HG03025 (cell line): ENCODE results near the gene HACD4.

Source experiments
- ATAC-seq: cut with Tn5 transposase; IDR thresholded peaks from one replicate; pipeline ENCODE4 v1.9.1; 2021; ENCODE audit warnings: mild to moderate bottlenecking, moderate library complexity; ENCODE audit not compliant: unreplicated experiment, low FRiP score

The HACD4 gene, protein sequence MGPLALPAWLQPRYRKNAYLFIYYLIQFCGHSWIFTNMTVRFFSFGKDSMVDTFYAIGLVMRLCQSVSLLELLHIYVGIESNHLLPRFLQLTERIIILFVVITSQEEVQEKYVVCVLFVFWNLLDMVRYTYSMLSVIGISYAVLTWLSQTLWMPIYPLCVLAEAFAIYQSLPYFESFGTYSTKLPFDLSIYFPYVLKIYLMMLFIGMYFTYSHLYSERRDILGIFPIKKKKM

DNA sequence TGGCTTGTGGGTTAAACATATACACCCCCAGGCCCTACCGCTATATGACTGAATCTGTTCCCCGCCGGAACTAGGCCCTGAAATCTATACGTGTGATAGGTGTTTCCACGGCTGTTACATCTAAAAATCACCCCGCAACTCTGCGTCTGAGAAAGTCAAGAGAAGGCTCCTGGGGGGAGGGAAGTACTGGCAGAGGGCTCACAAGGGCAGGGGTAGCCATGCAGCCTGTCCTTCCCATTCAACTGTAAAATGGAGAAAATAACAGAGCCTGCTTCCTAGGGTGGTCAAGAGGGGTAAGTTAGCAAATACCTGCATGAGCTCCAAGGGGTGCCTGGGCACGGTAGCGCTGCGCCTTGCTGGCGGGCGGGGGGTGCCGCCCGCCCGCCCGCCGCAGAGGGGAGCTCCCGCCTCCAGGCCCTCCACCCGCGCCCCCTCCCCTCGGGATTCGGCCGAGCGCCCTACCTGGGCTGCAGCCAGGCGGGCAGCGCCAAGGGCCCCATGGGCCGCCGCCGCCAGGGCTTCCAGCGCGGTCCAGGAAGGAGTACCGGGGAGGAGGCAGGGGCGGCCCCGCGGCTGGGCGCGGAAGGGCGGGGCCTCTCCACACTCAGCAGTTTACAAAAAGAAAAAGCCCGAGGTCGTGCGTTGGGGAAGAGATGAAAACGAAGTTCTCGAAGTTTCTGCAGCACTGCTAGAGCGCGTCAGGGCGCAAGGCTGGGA, at the start of gene HACD4:
HACD4 (minus strand) TSS at position 550 of the 717 bp plus-strand sequence; CDS start at position 500, 50 bp downstream.
- ATAC-seq = peak; percentile 85

DNA sequence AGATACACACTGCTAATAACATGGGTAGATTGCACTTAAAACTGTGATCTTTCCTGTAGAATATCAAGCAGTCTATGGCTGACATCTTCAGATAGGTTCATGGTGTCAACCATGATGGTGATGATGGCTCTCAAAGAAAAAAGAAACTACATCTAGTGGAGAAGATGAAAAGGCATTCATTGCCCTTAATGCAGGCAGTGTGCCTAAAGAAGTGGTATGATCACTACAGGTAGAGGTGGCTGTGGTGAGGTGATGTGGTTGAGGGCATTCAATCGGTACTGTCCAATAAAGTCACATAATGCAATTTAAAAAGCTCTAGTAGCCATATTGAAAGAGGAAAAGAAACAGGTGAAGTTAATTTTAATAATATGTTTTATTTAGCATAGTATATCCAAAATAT, 49.4 kb upstream of the HACD4 start:
- ATAC-seq = no peak

DNA sequence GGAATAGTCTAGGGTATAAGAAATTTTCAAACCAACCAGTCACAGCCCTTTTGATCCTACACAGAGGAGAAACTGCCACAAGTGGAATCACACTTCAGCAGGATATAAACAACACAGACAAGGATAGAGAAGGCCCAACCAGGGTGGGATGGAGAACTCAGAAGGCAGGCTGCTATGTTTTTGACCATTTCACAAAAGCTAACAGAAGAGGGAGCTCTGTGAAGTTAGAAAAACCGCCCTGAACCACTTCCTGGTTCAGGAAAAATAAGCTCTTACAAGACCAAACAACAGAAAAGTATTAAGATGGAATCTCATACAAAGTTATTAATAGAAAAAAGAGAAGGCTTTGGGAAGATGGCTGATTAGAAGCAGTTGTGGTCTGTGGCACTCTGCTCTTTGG, 47.3 kb upstream of the HACD4 start:
- ATAC-seq = no peak

DNA sequence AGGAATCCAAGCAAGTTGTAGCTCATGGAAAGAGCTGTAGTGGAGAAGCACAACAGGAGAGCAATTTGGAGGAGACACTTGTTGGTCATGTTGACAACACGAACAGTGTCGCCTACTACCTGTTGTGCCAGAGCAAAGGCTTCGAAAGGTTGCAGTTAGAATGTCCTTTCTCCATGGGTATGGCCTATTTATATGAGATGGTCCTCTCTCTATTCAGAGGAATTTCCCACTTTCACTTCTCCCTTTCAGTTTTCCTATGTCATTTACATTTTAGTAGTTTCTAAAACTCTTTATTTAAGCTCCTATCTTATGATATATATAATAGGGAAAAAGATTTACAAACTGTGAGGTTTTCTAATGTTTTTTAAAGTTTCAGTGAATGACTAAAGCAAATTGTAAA, 46.3 kb upstream of the HACD4 start, which contains the start of gene IFNB1:
IFNB1 (minus strand) TSS at position 162 of the 400 bp plus-strand sequence; CDS start at position 89, 73 bp downstream.
- no peak for ATAC-seq

DNA sequence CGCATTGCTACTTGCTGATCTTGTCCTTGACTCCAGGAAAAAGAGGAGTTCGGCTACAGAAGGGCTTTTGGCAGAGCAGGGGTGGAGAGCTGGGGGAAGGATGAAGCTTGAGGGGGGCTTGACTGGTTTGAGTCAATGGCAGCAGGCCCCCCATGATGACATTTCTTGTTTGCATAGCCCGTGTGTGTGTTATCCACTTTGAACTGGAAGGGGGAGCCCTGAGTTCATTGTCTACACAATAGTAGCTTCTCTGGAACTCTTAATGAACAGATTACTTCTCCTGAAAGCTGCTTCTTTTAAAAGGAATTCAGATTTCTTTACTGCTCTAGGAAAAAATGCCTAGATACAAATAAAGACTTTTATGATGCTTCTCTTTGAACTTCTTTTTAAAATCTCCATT, 44.0 kb upstream of the HACD4 start:
- no peak for ATAC-seq

DNA sequence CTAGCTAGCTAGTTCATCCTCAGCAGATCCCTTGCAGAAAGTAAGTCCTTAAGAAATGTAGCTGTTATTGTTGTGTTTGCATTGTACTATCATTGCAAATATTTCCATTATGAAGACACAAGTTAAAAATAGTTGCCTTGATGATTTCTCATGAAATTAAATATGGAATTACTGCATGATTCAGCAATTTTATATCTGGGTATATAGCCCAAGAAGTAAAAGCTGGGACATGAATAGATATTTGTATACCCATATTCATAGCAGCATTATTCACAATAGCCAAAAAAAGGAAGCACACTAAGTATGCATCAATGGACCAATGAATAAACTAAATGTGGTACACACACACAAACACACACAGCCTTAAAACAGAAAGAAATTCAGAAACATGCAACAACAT, 39.5 kb upstream of the HACD4 start:
- ATAC-seq = no peak

DNA sequence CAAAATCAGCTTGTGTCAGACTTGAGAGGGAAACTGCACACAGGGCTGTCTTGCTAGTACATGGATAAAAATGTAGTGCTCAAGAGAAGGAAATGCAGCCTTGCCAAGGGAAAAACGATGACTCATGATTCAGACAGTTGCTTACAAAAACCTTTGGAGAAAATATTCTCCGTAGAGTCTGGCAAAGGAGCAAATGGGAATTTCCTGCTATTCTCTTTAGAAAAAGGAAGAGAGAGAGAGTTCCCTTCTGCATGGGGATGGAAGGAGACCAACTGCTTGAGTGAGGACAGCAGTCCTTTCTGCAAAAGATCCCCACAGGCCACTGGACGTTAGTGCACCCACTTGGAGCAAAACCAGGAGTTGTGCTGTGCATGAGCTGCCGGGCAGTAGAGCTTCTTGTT, 38.7 kb upstream of the HACD4 start:
- ATAC-seq = no peak

DNA sequence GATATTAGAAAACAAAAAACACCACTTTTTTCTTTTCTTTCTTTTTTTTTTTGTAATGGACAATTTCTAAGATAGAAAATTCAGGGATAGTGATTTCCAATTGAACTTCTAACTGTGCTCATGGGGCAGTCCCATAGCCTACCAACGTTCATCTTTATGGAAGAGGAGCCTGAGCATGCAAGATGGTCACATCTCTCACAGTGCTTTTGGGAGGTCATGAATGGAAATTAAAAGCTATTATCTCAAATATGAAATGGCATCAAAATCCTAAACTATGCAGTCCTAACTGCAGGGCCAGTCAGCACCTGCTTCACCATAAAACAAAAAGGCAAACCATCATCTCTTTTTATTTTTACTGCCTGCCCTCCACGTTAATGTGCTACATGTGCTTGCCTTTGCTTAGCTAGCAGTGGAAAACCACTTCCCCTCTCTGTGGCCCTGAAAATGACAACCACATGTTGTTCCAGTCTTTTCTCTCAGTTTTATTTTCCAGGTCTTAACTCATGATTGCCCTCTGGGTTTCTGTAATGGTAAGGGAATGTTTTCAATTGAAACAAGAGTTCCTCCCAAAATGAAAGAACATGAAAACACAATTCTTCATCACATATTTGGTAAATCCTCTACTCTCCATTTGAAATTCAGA, 29.6 kb upstream of the HACD4 start:
- ATAC-seq = no peak

DNA sequence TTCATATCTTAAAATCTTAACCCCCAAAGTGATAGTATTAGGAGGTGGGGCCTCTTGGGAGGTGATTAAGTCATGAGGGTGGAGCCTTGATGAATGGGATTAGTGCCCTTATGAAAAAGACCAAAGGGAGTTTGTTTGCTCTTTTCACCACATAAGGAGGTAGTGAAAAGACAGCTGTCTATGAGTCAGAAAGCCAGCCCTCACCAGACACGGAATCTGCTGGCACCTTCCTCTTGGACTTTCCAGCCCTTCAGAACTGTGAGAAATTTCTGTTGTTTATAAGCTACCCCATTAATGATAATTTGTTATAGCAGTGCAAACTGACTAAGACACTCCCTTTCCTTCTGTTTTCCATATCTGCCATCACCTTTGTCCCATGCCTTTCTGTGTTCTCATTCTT, 25.5 kb upstream of the HACD4 start:
- ATAC-seq = no peak

DNA sequence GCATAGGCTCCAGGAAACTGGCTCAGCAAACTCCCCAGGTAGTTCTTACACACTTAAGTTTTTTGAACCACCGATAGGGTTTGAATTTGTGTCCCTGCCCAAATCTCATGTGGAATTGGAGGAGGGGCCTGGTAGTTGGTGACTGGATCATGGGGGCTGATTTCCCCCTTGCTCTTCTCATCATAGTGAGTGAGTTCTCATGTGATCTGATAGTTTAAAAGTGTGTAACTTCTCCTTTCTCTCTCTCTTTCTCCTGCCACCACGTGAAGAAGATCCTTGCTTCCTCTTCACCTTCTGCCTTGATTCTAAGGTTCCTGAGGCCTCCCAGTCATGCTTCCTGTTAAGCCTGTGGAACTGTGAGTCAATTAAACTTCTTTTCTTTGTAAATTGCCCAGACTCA, 22.4 kb upstream of the HACD4 start:
- ATAC-seq = no peak

DNA sequence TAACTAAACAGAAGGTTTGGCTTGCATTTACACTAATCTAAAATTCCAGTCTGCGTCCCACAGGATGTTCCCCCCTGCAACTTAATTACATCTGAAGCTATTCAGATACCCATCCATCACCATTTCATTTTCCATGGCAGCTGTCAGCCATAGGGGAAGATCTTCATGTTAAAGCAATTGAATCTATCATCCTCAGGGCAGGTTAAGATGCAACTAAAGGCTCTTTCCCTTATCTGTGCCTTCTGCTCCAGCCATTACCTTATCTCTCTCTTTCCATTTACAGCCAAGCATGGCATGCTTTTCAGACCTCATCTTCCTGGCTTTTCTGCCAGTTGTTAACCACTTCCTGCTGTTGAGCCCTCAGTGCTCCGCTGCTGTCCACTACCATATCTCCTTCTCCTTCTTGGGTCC, 15.8 kb upstream of the HACD4 start:
- ATAC-seq = no peak

DNA sequence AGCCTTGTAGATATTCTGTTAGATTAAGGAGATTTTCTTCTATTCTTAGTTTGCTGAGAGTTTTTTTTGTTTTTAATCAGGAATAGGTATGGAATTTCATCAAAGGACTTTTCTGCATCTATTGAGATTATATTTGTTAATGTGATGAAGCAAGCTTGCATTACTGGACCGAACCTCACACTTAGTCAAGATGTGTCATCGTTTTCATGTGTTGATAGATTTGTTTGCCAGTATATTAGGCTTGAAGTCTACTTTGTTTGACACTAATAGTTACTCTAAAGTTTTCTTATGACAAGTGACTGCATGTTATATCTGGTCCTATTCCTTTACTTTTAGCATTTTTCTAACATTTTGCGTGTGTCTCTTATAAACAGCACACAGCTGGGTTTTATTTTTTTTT, 12.4 kb upstream of the HACD4 start:
- ATAC-seq = no peak

DNA sequence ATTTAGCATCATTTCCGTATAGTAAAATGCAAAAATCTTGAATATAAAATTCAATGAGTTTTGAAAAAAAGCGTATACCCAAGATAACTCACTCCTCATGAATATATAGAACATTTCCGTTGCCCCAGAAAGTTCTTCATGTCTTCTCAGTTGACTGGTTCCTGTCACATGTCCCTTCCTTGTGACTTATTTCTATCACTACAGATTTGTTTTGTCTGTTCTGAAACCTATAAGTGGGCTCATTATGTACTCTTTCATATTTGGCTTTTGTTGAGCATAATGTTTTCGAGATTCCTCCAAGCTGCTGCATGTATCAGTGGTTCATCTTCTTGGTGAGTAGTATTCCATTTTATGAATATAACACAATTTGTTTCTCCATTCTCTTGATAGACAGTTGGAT, 11.0 kb upstream of the HACD4 start:
- no peak for ATAC-seq

DNA sequence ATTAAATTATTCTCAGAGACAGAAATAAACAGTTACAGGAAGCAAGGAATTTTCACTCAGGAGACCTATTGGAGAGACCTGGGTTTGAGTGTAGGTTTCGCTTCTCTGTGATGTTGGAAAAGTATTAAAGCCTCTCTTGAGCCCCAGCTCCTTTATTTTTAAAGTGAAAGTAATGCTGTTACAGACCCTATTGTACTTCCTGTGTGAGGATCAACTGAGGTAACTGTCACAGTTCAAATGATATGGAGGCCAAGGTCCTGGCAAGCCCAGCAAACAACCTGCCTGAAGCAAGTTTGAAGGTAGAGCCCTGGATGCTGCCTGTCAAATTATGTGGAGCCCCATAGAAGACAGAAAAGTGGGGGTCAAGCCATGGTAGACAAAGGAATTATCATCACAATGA, 7.9 kb upstream of the HACD4 start:
- no peak for ATAC-seq

DNA sequence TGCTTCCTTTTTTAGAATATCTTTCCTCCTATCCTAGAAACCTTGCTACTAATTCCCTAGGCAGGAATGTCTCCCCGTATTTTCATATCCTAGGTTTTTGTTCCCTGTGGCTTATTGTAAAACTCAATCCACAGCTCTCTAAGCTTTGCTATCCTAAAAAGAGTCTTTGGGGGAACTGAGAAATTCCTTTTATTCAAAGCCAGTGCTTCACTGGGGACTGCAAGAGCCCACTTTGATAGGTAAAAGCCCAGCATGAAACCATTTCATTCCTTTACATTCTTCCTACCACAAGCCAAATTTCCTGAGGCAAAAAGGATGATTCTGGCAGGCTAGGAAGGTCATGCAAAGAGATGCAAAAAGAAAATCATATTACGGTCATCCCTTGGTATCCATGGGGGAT, 5.8 kb upstream of the HACD4 start:
- ATAC-seq = no peak

DNA sequence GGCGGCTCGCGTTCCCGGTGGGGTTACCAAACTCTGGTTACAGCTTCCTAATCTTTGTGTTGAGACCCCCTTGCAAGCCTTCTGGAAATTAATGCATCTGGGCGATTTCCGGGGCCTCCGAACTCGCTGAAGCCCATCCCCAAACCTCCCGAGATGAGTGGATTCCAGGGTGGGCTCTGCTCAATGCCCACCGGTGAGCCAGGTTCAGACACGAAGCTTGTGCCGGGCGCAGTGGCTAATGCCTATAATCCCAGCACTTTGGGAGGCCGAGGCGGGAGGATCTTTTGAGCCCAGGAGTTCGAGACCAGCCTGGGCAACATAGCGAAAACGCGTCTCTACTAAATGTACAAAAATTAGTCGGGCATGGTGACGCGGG, 356 bp upstream of the HACD4 start:
- no peak for ATAC-seq

DNA sequence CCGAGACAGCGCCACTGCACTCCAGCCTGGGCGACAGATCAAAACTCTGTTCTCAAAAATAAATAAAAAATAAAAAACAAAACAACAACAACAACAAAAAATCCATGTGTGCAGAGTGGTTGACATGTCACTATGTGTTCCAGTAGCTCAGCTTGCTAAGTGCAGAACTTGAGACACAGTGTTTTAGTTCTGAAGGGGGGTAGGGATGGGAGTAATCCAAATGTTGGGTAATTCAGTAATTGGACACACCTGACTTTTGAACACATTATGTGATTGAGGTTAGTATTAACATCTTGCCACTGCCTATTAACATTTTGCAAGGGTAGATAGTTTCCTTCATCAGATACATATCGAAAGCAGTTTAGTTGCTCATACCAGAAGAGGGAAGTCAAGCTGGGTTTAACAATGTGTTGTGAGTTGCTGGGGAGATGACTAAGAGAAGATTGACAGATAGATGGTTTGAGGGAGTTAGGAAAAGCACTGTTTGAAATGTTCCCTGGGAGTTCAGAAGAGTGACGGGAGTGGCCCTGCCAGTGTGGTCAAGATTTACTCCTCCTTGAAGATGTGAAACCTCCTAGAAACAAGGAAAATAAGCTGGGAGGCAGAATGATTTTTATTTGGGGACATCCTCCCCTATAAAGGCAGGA, 928 bp downstream of the HACD4 start:
- peak; percentile 84 for ATAC-seq

DNA sequence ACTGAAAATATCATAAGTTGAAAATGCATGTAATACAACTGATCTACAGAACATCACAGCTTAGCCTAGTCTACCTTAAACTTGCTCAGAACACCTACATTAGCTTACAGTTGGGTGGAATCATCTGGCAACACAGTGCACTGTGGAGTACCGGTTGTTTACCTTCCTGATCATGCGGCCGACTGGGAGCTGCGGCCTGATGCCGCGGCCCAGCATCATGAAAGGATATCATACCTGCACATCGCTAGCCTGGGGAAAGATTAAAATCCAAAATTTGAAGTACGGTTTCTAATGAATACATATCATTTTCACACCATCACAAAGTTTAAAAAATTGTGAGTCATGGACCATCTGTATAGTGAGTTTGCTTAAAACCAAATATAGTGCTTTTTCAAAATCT, 1.8 kb downstream of the HACD4 start:
- ATAC-seq = no peak

DNA sequence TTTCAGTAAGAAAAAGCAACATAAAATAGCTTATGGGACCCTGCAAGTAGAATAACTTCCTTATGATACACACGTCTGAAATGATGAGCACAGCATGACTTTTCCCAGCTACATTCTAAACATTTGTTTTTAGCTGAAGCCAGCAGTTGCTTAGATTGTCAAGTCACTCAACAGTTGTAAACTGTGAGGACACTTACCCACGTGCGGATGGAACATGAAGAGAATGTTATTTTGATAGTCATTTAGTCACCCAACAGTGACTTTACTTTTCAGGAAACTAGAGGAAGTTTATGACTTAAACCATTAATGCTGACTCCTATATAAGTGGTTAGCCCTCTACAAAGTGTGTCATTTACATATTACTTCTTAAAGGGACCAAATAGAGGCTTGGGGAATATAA, 3.0 kb downstream of the HACD4 start:
- no peak for ATAC-seq

DNA sequence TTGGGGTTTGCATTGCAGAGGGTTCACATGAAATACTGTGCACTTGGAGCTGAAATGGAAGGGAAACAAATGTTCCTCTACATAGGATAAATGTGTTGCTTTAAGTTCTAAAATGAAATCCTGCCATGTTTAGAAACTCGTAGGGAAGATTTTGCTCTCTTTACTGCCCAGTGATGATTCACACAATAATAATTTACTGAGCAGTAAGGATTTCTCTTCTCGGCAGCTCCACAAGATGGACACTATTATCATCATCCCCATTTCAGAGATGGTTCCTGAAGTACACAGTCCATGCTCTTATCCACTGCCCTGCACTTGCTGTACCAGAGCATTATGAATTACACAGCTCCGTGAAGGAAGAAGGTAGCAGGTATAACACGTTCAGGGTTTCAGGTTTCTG, 4.1 kb downstream of the HACD4 start:
- ATAC-seq = no peak

DNA sequence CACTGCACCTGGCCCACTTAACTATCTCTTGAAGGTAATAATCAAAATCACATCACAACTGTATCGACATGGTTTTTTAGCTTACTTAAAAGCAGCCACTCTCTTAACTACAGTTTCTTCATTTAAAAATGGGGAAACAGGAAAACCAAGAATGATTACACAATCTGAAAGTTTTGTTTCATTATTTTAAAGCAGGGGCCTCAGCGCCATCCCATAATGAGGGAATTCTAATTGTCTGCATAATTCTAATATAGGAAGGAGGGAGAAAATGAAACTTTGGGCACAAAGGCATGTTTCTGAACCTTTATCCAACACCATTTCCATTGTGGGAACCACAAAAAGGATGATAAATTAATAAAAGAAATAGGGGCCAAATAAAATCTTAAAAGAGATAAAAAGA, 7.6 kb downstream of the HACD4 start:
- no peak for ATAC-seq
